ENCODE data around the gene COPS7A. TPM values are rescaled to one million over a fixed set of nuclear protein-coding genes. Genes with fewer than 3 reads are reported as not detected.

Gene COPS7A
- total RNA-seq, 1 donor from 2014 or later = 221 TPM

DNA sequence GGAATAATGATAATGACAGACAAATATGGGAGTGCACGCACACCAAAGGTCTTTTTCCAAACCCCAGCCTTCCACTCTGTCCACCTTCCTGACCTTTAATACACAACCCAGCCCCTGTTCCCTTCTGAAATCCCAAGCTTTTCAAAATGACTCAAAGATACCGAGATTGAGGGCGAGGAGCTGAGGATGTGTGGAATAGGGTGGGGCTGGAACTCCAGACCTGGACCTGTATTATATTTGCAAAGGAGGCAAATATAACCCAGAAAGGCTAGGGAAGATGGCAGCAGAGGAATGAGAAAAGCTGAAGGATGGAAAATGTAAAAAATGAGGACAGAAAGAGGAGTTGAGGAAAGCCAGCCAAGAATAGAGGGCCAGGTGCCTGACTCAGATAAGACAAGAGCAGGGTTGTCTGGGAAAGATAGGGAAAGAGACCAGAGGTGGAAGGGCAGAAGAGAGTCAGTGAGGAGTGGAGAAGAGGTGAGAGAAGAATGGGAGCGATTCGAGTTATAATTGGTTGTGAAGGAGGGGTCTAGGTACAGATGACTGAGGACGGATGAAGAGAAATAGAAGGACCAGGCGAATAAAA lies 41.3 kb downstream of the COPS7A start:
- Histone ChIP-seq H3K4me1 (peaks cover 10 to 33% of the 10 kb centered on the region in 2 donors), H3K4me3 (peak overlapping the region; percentile 96 to 97), H3K9me3 (no peaks in the 10 kb centered on the region), H3K36me3 (peaks cover 6 to 9% of the 10 kb centered on the region in 2 donors), H3K27me3 (no peaks in the 10 kb centered on the region), H3K27ac (peak overlapping the region; percentile 84 to 97)
- TF ChIP-seq, protein P1, sequence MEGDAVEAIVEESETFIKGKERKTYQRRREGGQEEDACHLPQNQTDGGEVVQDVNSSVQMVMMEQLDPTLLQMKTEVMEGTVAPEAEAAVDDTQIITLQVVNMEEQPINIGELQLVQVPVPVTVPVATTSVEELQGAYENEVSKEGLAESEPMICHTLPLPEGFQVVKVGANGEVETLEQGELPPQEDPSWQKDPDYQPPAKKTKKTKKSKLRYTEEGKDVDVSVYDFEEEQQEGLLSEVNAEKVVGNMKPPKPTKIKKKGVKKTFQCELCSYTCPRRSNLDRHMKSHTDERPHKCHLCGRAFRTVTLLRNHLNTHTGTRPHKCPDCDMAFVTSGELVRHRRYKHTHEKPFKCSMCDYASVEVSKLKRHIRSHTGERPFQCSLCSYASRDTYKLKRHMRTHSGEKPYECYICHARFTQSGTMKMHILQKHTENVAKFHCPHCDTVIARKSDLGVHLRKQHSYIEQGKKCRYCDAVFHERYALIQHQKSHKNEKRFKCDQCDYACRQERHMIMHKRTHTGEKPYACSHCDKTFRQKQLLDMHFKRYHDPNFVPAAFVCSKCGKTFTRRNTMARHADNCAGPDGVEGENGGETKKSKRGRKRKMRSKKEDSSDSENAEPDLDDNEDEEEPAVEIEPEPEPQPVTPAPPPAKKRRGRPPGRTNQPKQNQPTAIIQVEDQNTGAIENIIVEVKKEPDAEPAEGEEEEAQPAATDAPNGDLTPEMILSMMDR (IDR thresholded peaks at IDR 0.05) = no peak
- intact Hi-C loops (cut with DNase I) = loop anchor here (1.0 to 5.0 kb wide), 4 partner anchors 76 to 213 kb away; partner anchors contain the start of genes ING4, USP5 and ZNF384
- no peak for DNase-seq (ENCODE audit: low spot score in 2 of 2)

DNA sequence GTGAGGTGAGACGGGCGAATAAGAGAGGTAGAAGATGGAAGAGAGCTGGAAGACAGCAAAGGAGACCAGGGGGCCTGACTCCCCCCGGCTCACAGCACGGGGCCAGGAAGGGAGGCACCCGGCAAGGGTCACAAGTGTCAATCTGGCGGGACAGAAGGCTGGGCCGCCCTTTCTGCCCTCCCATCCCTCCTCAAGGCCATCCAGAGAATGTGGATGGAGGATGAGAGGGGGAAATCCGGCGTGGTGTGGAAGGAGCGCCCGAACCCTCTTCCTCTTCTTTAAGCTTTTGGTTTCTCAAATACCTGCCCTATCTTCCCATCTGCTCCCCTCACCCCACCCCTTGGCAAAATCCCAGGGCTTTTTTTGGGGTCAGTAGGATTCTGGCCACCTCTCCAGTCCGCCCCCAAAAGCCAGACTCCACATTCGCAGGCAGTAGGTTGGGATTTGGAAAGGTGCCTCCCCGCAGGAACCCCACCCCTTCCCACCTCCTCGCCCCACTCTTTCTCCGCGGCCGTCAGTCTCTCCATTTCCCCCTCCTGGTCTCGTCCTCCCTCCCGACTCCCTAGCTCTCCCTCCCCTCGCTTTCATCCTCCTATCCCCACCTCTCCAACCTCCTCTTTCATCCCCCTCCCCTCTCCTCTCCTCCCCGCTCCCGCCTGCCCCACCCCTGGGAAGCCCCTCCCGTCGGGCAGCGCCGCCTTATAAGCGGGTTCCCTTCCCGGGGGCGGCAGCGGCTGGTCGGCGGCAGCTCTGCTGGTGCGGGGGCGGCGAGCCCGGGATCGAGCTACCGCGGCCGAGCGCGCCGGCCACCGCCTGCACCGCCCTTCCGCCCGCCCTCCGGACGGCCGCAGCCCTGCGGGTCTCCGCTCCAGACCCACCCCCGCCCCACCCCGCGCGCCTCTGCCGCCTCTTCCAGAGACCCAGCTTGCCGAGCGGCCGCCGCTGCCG lies 42.1 kb downstream of the COPS7A start, which contains the start of gene PTMS:
Gene PTMS (plus strand): TSS at position 730 of the 948 bp plus-strand sequence. CDS start 343 bp downstream, outside the sequence.
- Histone ChIP-seq H3K4me3 (peak within 1 kb of the TSS; percentile 96 to 97), H3K36me3 (peaks cover 13 to 17% of the 10 kb centered on the region in 2 donors), H3K27ac (peak within 1 kb of the TSS; percentile 84 to 97), H3K9me3 (no peaks in the 10 kb centered on the region), H3K4me1 (peaks cover 10 to 33% of the 10 kb centered on the region in 2 donors), H3K27me3 (no peaks in the 10 kb centered on the region)
- intact Hi-C loops (cut with DNase I) = loop anchor here (1.0 to 5.0 kb wide), 4 partner anchors 77 to 214 kb away; partner anchors contain the start of genes ING4, USP5 and ZNF384
- TF ChIP-seq, protein P1 (IDR thresholded peaks at IDR 0.05) = no peak
- peak; percentile 36 to 93 for DNase-seq (ENCODE audit: low spot score in 2 of 2)

DNA sequence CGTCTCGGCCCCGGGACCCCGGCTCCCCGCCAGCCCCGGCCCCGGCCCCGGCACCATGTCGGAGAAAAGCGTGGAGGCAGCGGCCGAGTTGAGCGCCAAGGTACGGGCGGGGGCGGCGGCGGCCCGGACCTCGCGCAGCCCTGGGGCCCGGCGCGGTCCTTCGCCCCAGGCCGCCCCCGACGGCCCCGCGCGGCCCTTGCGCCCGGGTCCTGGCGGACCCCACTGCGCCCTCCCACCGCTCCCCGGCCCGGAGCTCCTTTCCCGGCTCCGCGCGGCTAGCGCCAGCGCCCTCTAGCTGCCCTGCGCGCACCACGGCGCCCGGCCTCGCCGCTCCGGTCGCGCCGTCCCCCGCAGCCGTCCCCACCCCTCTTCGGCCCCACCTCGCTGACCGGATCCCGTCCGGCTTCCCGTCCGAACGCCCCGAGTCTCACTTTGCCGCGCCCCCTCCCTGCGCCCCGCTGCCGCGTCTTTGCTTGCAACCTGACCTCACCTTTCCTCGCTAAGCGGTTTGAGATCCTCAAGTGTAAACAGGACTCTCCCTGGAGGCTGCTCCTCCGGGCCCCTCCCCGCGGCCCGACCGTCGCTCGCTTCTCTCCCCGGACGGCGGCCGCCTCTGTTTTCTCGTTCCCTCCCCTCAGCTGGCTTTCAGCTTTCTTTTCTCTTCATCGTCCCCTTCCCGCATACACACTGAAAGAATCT lies 43.0 kb downstream of the COPS7A start:
- intact Hi-C loops (cut with DNase I) = loop anchor here (1.0 to 5.0 kb wide), 3 partner anchors 12 to 214 kb away; partner anchors contain the start of gene ING4
- Histone ChIP-seq H3K4me1 (peaks cover 10 to 33% of the 10 kb centered on the region in 2 donors), H3K9me3 (no peaks in the 10 kb centered on the region), H3K36me3 (peaks cover 13 to 18% of the 10 kb centered on the region in 2 donors), H3K4me3 (peak overlapping the region; percentile 96 to 97), H3K27ac (peak overlapping the region; percentile 84 to 97), H3K27me3 (no peaks in the 10 kb centered on the region)
- peak in 1 of 2 donors; percentile 88 for DNase-seq (ENCODE audit: low spot score in 2 of 2)
- TF ChIP-seq, protein P1 (IDR thresholded peaks at IDR 0.05) = peak; percentile 22 to 93 (median 60)

DNA sequence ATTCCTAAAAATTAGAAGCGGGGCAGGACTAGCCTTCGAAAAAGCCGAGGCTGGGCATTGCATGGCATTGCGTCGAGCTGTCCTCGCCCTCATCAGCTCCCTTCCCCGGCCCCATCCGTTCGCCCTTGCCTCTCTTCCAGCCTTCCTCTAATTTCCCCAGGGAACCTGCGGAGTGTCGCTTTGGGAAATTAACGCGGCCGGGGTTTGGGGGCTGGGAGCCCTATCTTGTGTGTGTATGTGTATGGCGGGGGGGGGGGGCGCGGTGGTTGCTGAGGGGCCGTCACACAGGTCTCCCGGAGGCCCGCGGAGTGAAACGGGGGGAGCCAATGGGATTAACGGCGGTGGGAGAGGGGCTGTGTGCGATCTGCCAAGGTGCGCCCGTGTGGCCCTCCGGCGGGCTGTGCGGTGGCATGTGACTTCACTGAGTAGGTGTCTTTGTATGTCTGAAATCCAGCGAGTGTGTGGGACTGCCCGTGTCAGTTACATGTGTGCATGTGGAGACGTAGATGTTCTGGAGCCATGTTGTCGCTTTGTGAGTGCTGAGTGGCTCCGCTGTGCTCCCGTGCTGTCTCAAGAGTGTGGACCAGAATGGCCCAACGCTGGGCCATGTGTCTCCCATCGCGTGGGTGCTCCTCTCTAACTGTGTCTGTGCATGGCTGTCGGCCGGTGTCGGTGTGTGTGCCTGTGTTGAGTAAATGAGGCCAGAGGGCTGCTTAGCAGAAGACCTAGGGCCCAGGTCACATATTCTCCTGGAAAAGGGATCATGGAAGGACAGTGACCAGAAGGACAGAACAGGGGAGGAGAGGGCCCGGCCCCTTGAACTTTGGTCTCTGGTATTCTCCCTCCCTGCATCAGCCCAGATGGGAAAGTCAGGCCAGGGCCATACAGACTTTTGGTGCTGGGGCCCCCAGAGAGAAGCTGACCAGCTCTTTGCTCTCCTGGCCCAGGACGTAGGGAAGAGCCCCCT lies 43.8 kb downstream of the COPS7A start:
- TF ChIP-seq, protein P1 (IDR thresholded peaks at IDR 0.05) = no peak
- H3K4me3 ChIP-seq = peak overlapping the region; percentile 96 to 97
- H3K27me3 ChIP-seq = no peaks in the 10 kb centered on the region
- H3K36me3 ChIP-seq = peaks cover 13 to 18% of the 10 kb centered on the region in 2 donors
- DNase-seq (ENCODE audit: low spot score in 2 of 2) = no peak
- intact Hi-C loops (cut with DNase I) = loop anchor here (1.0 to 5.0 kb wide), 3 partner anchors 11 to 215 kb away; partner anchors contain the start of gene ING4
- H3K9me3 ChIP-seq = no peaks in the 10 kb centered on the region
- peaks cover 10 to 33% of the 10 kb centered on the region in 2 donors for H3K4me1 ChIP-seq
- H3K27ac ChIP-seq = peak overlapping the region; percentile 84 to 97
